ENCODE data around the gene AMN1. TPM values are rescaled to one million over a fixed set of nuclear protein-coding genes. Genes with fewer than 3 reads are reported as not detected.
A peak's percentile ranks its signal among the peaks of the same experiment; 100 is the strongest.

AMN1 gene
- total and polyA plus RNA-seq, 2 of the 13 experiments (the other 11 are each of a cell fraction or from before 2014, with no cell fraction given) = 7.5 to 26.5 TPM

DNA sequence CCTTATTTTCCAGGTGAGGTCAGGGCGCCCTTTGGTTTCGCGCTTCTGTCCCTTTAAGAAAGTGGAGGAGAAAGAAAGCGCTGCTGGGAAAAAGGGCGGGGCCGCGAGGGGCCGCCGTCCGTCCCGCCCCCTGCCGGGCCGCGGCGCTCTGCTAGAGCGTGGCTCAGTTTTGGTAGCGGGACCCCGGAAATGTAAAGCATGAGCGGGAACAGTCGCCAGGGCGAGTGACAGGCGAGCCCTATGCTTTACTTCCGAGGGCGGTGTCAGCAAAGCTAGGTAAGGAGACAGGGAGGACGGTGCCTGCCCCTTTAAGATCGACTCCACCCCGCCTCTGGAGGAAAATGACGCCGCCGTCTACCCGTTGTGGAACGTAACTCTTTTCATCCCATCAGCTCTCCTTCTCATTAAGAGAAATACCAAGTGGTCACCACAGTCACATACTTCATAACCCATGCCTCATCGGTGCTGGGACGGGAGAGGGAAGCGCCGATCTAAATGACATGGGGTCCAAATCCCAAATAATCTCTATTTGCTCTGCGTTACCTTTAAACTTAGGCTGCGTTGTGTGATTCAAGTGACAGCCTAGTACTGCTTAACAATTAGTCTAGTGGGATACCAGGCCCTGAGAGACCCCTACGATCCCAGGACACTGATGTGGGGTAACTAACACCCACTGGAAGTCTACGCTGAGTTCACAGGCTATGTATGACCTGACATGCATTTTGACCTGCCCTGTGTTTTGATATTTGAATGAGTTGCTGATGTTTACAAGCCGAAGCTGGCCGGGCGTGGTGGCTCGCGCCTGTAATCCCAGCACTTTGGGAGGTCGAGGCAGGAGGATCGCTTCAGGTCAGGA lies 69.5 kb downstream of the AMN1 start, which contains the start of gene ETFBKMT (continued):
- TF ChIP-seq, protein P1, sequence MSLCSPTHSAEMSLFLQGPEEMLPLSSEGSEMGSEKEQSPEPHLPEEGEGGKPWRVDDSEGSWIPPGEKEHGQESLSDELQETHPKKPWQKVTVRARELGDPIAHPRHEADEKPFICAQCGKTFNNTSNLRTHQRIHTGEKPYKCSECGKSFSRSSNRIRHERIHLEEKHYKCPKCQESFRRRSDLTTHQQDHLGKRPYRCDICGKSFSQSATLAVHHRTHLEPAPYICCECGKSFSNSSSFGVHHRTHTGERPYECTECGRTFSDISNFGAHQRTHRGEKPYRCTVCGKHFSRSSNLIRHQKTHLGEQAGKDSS (CRISPR knock-in tag; IDR thresholded peaks at IDR 0.05; ENCODE audit: borderline replicate concordance, low read depth) = no peak
- TF ChIP-seq NFRKB (IDR thresholded peaks at IDR 0.05) (no peak), ARNTL (CRISPR knock-in tag; IDR thresholded peaks at IDR 0.05) (0 out of 2 replicates have a peak, but pooled peaks have one; percentile 38), ZNF235 (CRISPR knock-in tag; IDR thresholded peaks at IDR 0.05; ENCODE audit: borderline replicate concordance) (no peak), GTF3A (CRISPR knock-in tag; conservative IDR thresholded peaks at IDR 0.05) (no peak), POGZ (CRISPR knock-in tag; IDR thresholded peaks at IDR 0.05) (peak; percentile 93), RARA (CRISPR knock-in tag; IDR thresholded peaks at IDR 0.05) (no peak), KAT7 (CRISPR knock-in tag; IDR thresholded peaks at IDR 0.05; ENCODE audit: borderline replicate concordance) (peak; percentile 51; the same call in 1 of the 2 replicates), ZNF670 (CRISPR knock-in tag; IDR thresholded peaks at IDR 0.05; ENCODE audit: borderline replicate concordance) (no peak), TEAD3 (CRISPR knock-in tag; optimal IDR thresholded peaks at IDR 0.05; ENCODE audit: borderline replicate concordance) (peak; percentile 61), ZNF674 (CRISPR knock-in tag; IDR thresholded peaks at IDR 0.05; ENCODE audit: low read depth) (no peak), ZNF790 (CRISPR knock-in tag; IDR thresholded peaks at IDR 0.05; ENCODE audit: borderline replicate concordance) (0 out of 2 replicates have a peak, but pooled peaks have one; percentile 9), SRY (CRISPR knock-in tag; IDR thresholded peaks at IDR 0.05) (0 out of 2 replicates have a peak, but pooled peaks have one; percentile 37), STAG1 (CRISPR knock-in tag; IDR thresholded peaks at IDR 0.05) (no peak), HDAC1 (CRISPR knock-in tag; IDR thresholded peaks at IDR 0.05) (peak; percentile 82), ZNF788 (CRISPR knock-in tag; IDR thresholded peaks at IDR 0.05; ENCODE audit: borderline replicate concordance) (no peak), FOXJ3 (CRISPR knock-in tag; IDR thresholded peaks at IDR 0.05; ENCODE audit: borderline replicate concordance) (no peak), SP5 (CRISPR knock-in tag; IDR thresholded peaks at IDR 0.05; ENCODE audit: borderline replicate concordance, low read depth) (peak; percentile 73)
- TF ChIP-seq, protein P2, sequence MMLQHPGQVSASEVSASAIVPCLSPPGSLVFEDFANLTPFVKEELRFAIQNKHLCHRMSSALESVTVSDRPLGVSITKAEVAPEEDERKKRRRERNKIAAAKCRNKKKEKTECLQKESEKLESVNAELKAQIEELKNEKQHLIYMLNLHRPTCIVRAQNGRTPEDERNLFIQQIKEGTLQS (CRISPR knock-in tag; IDR thresholded peaks at IDR 0.05) = no peak
- TF ChIP-seq, protein P3, sequence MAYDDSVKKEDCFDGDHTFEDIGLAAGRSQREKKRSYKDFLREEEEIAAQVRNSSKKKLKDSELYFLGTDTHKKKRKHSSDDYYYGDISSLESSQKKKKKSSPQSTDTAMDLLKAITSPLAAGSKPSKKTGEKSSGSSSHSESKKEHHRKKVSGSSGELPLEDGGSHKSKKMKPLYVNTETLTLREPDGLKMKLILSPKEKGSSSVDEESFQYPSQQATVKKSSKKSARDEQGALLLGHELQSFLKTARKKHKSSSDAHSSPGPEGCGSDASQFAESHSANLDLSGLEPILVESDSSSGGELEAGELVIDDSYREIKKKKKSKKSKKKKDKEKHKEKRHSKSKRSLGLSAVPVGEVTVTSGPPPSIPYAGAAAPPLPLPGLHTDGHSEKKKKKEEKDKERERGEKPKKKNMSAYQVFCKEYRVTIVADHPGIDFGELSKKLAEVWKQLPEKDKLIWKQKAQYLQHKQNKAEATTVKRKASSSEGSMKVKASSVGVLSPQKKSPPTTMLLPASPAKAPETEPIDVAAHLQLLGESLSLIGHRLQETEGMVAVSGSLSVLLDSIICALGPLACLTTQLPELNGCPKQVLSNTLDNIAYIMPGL (CRISPR knock-in tag; IDR thresholded peaks at IDR 0.05; ENCODE audit: borderline replicate concordance in 1 of 2, low read depth in 1 of 2) = peak; percentile 42 to 69; a peak in 2 of 4 replicates
- TF ChIP-seq, protein P4, sequence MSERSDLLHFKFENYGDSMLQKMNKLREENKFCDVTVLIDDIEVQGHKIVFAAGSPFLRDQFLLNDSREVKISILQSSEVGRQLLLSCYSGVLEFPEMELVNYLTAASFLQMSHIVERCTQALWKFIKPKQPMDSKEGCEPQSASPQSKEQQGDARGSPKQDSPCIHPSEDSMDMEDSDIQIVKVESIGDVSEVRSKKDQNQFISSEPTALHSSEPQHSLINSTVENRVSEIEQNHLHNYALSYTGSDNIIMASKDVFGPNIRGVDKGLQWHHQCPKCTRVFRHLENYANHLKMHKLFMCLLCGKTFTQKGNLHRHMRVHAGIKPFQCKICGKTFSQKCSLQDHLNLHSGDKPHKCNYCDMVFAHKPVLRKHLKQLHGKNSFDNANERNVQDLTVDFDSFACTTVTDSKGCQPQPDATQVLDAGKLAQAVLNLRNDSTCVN (CRISPR knock-in tag; IDR thresholded peaks at IDR 0.05; ENCODE audit: borderline replicate concordance) = no peak
- TF ChIP-seq, protein P5, sequence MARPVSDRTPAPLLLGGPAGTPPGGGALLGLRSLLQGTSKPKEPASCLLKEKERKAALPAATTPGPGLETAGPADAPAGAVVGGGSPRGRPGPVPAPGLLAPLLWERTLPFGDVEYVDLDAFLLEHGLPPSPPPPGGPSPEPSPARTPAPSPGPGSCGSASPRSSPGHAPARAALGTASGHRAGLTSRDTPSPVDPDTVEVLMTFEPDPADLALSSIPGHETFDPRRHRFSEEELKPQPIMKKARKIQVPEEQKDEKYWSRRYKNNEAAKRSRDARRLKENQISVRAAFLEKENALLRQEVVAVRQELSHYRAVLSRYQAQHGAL (CRISPR knock-in tag; IDR thresholded peaks at IDR 0.05; ENCODE audit: not compliant biosample characterization) = no peak
- TF ChIP-seq, protein P6, sequence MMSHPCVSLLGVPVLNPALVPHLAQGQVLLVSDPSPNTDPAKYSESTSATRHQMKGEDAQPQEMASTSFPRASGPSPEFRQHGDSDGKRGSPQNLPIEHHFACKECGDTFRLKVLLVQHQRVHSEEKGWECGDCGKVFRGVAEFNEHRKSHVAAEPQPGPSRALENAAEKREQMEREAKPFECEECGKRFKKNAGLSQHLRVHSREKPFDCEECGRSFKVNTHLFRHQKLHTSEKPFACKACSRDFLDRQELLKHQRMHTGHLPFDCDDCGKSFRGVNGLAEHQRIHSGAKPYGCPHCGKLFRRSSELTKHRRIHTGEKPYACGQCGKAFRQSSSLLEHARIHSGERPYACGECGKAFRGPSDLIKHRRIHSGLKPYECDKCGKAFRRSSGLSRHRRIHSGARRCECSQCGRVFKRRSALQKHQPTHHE (CRISPR knock-in tag; IDR thresholded peaks at IDR 0.05; ENCODE audit: borderline replicate concordance) = no peak

Data from HepG2 (cell line).